ENCODE measurements around the gene PAM.

The PAM gene

GRCh38 chr5:102863764-102864560, 108.9 kb downstream of the PAM start:
- DNase-seq, result no peak

- DNase-seq, result no peak
Measured at GRCh38 chr5:102865171-102865509, 110.0 kb downstream of the PAM start.

DNA sequence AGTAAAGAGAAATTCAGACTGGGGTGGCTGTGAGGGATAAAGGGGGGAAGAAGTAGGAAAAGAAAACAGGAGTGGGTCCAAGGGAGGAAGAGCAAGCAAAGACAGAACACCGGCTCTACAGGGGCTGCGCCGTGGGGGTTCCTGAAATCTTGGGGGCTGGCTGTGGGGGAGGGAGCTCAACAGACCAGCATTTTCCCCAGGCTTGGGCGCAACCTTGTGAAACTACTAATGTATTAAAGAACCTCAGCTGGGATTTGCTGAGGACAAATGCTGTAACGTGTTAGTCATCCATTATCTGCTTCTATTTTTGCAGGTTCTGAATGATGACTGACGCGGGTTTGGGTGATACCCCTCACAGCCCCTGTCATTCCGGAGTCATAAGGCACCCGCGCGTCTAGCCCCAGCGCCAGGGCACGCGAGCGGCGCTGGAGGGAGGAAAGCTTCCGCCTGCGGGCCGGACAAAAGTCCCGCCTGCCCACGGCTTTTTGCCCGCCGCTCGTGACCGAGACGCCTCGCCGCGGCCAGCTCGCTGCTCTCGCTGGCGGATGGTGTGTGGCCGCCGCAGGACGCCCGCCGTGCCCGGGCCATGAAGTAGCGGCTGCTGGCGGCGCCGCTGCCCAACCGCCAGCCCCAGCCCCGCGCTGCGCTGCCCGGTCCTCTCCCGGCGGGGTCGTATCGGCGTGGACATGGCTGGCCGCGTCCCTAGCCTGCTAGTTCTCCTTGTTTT, 110.6 kb downstream of the PAM start:
- DNase-seq, result peak; percentile 96

DNA sequence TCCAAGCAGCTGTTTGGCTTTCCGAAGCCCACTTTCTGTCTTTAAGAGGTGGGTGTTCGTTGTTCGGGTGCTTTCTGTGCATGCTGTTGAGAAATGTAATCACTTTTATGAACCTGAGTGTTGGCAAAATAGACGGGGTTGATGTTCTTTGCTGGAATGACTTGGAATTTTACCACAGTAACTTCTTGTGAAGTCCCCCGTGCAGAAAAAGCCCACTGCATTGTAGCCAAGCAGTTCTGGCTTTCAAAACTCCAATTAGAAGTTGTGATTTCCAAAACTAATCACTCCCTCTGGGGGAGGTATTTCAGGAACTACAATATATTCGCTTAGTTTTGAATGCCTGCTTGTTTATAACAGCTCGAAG, 111.1 kb downstream of the PAM start:
- DNase-seq, result peak; percentile 28

- DNase-seq, result peak; percentile 33
Measured at GRCh38 chr5:102867992-102868662, 113.0 kb downstream of the PAM start.

DNA sequence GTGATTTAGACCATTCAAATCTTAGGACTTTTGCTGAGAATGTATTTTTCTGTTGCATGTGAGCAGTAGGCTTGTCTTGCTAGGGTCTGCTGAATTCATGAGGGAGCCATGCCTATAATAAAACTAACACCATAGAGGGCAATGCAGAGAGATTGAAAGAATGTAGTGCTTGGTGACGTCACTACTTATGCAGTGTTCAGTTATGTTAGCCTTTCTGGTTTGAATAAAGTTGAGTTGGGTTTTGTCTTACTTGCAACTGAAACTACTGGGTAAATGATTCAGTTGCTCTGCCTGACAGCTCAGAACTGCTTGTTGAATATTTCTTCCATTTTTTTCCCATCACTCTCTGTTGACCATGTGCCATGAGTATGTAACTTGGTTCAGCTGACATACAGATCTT, 114.1 kb downstream of the PAM start:
- no peak for DNase-seq

GRCh38 chr5:102873379-102873932, 118.4 kb downstream of the PAM start:
- no peak for DNase-seq

- no peak for DNase-seq
Measured at GRCh38 chr5:102874054-102874453, 118.9 kb downstream of the PAM start.

GRCh38 chr5:102875721-102876123, 120.6 kb downstream of the PAM start:
- no peak for DNase-seq

DNA sequence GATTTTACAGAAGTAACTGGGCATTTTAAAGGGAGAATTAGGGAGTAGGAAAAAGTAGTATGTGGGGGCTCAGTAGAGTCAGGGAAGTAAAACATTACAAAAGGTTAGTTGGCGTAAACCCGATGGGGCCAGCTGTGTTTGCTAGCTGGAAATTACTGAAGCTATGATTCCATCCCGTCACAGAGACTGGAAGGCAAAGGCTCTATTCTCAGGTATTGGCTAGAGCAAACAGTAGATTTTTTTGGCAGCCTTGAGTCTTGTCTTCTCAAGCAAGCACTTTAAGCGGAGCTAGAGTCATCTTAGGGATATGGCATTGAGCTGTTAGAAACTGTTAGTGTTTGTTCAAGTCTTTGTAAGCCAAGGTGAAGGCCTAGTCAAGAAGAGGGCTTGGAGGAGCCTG, 121.5 kb downstream of the PAM start:
- no peak for DNase-seq

DNA sequence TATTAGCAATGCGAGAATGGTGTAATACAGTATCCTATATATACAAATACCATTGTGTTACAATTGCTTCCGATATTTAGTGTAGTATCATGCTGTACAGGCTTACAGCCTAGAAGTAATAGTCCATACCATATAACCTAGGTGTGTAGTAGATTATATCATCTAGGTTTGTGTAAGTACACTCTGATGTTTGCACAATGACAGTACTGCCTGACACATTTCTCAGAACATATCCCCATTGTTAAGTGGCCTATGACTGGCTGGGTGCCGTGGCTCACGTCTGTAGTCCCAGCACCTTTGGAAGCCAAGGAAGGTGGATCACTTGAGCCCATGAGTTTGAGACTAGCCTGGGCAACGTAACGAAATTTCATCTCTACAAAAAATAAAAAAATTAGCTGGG, 124.6 kb downstream of the PAM start:
- no peak for DNase-seq

- DNase-seq, result no peak
Measured at GRCh38 chr5:102886586-102886985, 131.5 kb downstream of the PAM start.

- no peak for DNase-seq
Measured at GRCh38 chr5:102888483-102888882, 133.4 kb downstream of the PAM start.

GRCh38 chr5:102889033-102889432, 133.9 kb downstream of the PAM start:
- DNase-seq, result no peak

GRCh38 chr5:102890133-102890532, 135.0 kb downstream of the PAM start:
- DNase-seq, result no peak

DNA sequence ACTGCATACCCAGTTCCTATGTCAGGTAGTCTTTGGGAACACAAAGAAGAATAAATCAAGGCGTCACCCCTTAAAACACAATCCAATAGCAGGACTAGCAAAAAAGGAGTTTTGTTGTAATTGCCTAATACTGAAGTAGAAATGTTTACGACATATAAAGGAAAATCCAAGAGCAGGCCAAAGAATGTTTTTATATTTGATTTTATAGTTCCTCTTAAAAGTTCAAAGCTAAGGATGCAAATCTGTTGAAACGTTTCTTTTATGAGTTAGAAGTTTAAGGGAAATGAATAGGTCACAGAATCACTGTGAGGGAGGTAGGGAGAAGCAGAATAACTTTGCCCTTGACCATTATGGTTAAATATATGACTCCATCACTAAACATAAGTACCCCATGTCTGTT, 136.1 kb downstream of the PAM start:
- DNase-seq, result no peak

- no peak for DNase-seq
Measured at GRCh38 chr5:102893942-102894341, 138.8 kb downstream of the PAM start.

GRCh38 chr5:102895234-102895633, 140.1 kb downstream of the PAM start:
- DNase-seq, result no peak

GRCh38 chr5:102895976-102896375, 140.9 kb downstream of the PAM start:
- no peak for DNase-seq

GRCh38 chr5:102901424-102902134, 146.5 kb downstream of the PAM start:
- DNase-seq, result no peak

DNA sequence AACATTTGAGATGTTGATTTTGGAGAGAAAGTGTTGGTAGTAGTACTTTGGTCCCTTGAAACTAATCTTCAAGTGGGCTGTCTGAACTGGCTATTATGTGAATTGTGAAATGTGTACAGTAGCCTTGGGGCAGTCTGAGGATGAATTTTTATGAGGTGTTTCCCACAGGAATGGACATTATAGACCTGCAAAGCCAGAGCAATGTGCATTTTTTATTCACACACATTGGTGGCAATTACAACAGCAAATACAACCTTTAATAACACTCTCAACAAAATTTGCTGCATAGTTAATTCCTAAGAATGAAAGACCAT, 147.0 kb downstream of the PAM start:
- no peak for DNase-seq

DNA sequence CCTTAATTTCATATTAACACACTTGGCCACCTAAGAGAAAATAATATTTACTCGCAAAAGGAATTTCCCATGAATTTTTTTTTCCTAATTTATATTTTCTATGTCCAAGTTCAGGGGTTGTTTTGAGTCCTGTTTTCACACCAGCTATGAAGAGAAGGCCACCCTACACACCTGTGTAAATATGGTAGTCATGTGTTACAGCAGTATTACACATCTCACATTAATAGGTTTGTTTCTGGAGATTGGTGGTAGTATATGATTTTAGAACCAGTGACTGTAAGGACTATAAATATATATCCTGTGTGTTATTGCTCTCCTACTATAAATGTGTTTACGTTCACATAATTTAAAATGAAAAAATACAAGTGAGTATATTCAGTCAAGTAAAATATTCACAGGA, 147.5 kb downstream of the PAM start:
- DNase-seq, result no peak

Measured in fibroblast of skin of right biceps (primary cell).